Neutrophil (primary cell): ENCODE results near the gene WNT3A.

Experiments
- H3K27ac ChIP-seq: fragments of 200-600 bp; sonication (generic); 2 replicates; pipeline ENCODE4 v1.5.1; 2016; ENCODE audit warnings: mild to moderate bottlenecking, moderate library complexity
- H3K27me3 ChIP-seq: fragments of 200-600 bp; sonication (generic); 2 replicates; pipeline ENCODE4 v1.6.0; 2016; ENCODE audit warnings: mild to moderate bottlenecking
- H3K36me3 ChIP-seq: fragments of 200-600 bp; sonication (generic); 2 replicates; pipeline ENCODE4 v1.5.1; 2017
- H3K4me1 ChIP-seq, 2 experiments: fragments of 200-600 bp in 1 of 2; sonication (generic) in 1 of 2; 1 replicate in 1 of 2; 2 replicates in 1 of 2; pipeline versions ENCODE4 v1.5.1 to v1.6.1; 2013 to 2016; ENCODE audit warnings: low read depth in 1 of 2, low read length in 1 of 2, mild to moderate bottlenecking in 1 of 2, moderate library complexity in 1 of 2; ENCODE audit not compliant: control insufficient read depth in 1 of 2, insufficient read depth in 1 of 2
- H3K4me3 ChIP-seq, 2 experiments: fragments of 200-600 bp in 1 of 2; sonication (generic) in 1 of 2; 1 replicate in 1 of 2; 2 replicates in 1 of 2; pipeline ENCODE4 v1.5.1; 2013 to 2016; ENCODE audit warnings: low read depth in 1 of 2, low read length in 1 of 2, mild to moderate bottlenecking in 1 of 2, moderate library complexity in 1 of 2
- H3K9me3 ChIP-seq: fragments of 200-600 bp; sonication (generic); 2 replicates; pipeline ENCODE4 v1.5.1; 2016
- CTCF ChIP-seq: fragments of 200-600 bp; sonication (generic); IDR thresholded peaks from 2 replicates; pipeline ENCODE4 v1.5.1; 2016; ENCODE audit warnings: antibody characterized with exemption

The WNT3A gene

GRCh38 chr1:228091084-228091483 lies 84.3 kb downstream of the WNT3A start:
- Histone ChIP-seq H3K27me3 (no peaks in the 10 kb centered on the region), H3K9me3 (no peaks in the 10 kb centered on the region), H3K4me3 (peak overlapping the region in 1 of 2 experiments; percentile 33), H3K36me3 (peaks cover 9% of the 10 kb centered on the region), H3K4me1 (peaks cover 70 to 71% of the 10 kb centered on the region in 2 experiments), H3K27ac (peak overlapping the region; percentile 88)
- no peak for TF ChIP-seq CTCF

DNA sequence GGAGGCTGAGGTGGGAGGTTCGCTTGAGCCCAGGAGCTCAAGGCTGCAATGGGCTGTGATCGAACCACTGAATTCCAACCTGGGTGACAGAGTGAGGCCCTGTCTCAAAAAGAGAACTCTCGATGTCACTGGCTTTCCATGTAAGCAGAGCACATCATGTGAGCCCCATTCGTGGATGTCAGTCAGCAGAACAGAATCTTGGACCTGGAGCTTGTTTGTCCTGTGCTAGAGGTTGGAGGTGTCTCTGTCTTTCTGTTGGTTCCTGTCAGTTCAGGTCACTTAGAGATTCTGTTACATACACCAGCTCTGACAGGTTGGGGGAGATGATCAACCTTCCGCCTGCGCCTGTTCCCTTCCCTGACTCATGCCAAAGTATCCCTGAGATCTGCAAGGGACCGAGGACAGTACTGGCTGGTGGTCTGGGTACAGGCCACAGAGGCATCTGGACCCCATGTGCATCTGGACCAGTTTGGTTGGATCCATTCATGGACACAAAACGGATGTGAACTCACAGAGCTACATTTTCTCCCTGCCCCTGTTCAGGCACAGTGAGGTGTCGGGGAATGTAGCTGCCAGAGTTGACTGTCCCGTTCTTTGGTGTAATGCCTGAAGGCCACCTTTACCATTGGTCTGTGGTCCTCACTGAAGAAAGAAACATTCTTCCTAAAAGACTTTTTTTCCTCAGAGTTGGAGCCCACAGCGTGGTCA lies 85.7 kb downstream of the WNT3A start:
- Histone ChIP-seq H3K9me3 (no peaks in the 10 kb centered on the region), H3K4me3 (no peak overlapping the region), H3K27me3 (no peaks in the 10 kb centered on the region), H3K36me3 (peaks cover 18% of the 10 kb centered on the region), H3K27ac (peak overlapping the region; percentile 88), H3K4me1 (peaks cover 57 to 58% of the 10 kb centered on the region in 2 experiments)
- TF ChIP-seq CTCF, result no peak

- Histone ChIP-seq H3K27ac (peak overlapping the region; percentile 88), H3K4me3 (no peak overlapping the region), H3K4me1 (peaks cover 49 to 50% of the 10 kb centered on the region in 2 experiments), H3K9me3 (no peaks in the 10 kb centered on the region), H3K36me3 (peaks cover 26% of the 10 kb centered on the region), H3K27me3 (no peaks in the 10 kb centered on the region)
- no peak for TF ChIP-seq CTCF
Measured at GRCh38 chr1:228093050-228093906, 86.5 kb downstream of the WNT3A start.

- H3K27ac ChIP-seq, result no peak overlapping the region
- no peak for TF ChIP-seq CTCF
- peaks cover 39% of the 10 kb centered on the region for H3K36me3 ChIP-seq
Measured at GRCh38 chr1:228094432-228095016, 87.7 kb downstream of the WNT3A start.

GRCh38 chr1:228095161-228095560 lies 88.4 kb downstream of the WNT3A start:
- Histone ChIP-seq H3K9me3 (no peaks in the 10 kb centered on the region), H3K27ac (peak overlapping the region; percentile 11), H3K36me3 (peaks cover 45% of the 10 kb centered on the region), H3K4me3 (no peak overlapping the region), H3K4me1 (peaks cover 31% of the 10 kb centered on the region in 2 experiments), H3K27me3 (no peaks in the 10 kb centered on the region)
- no peak for TF ChIP-seq CTCF

More at GRCh38 chr1:228094432-228095016, 87.7 kb downstream of the WNT3A start:
- no peak overlapping the region for H3K4me3 ChIP-seq
- no peaks in the 10 kb centered on the region for H3K9me3 ChIP-seq
- H3K27me3 ChIP-seq, result no peaks in the 10 kb centered on the region
- peaks cover 37% of the 10 kb centered on the region in 2 experiments for H3K4me1 ChIP-seq
